Brain microvascular endothelial cell (primary cell): Measurements from ENCODE around the gene LRRC70.

Experiments used
- DNase-seq: peaks from one replicate; pipeline ENCODE4 v3.0.0-alpha.2; 2020
- H3K27ac ChIP-seq: fragments of 250-450 bp; sonication (Bioruptor Pico); 2 replicates; pipeline ENCODE4 v1.5.1; 2020; ENCODE audit warnings: mild to moderate bottlenecking, moderate library complexity
- H3K27me3 ChIP-seq: fragments of 250-450 bp; sonication (Bioruptor Pico); replicated peaks from 2 replicates; pipeline ENCODE4 v1.5.1; 2020; ENCODE audit warnings: mild to moderate bottlenecking
- H3K36me3 ChIP-seq: fragments of 250-450 bp; sonication (Bioruptor Pico); replicated peaks from 2 replicates; pipeline ENCODE4 v1.5.1; 2020; ENCODE audit warnings: mild to moderate bottlenecking
- H3K4me3 ChIP-seq: 2 replicates; pipeline ENCODE4 v1.5.1; 2011; ENCODE audit warnings: low read depth, mild to moderate bottlenecking, control low read depth, low read length, moderate library complexity
- in situ Hi-C: cut with HindIII; loops from 2 replicates; pipeline ENCODE4 v1.10.0; 2017; ENCODE audit warnings: low sequenced_read_pairs, low pct_ligation_motif_present
- TF ChIP-seq, protein P1 (sequence below): IDR thresholded peaks from 2 replicates; pipeline ENCODE4 v1.5.1; 2011; ENCODE audit warnings: low read depth, mild to moderate bottlenecking, moderate library complexity, low read length, control low read depth, inconsistent platforms; ENCODE audit errors: missing control alignments

LRRC70 gene

GRCh38 chr5:62608529-62609511 lies 30.2 kb downstream of the LRRC70 start:
- Histone ChIP-seq H3K27me3 (no peaks in the 10 kb centered on the region), H3K4me3 (no peak overlapping the region), H3K36me3 (no peaks in the 10 kb centered on the region), H3K27ac (no peak overlapping the region)
- no peak for DNase-seq
- TF ChIP-seq, protein P1, sequence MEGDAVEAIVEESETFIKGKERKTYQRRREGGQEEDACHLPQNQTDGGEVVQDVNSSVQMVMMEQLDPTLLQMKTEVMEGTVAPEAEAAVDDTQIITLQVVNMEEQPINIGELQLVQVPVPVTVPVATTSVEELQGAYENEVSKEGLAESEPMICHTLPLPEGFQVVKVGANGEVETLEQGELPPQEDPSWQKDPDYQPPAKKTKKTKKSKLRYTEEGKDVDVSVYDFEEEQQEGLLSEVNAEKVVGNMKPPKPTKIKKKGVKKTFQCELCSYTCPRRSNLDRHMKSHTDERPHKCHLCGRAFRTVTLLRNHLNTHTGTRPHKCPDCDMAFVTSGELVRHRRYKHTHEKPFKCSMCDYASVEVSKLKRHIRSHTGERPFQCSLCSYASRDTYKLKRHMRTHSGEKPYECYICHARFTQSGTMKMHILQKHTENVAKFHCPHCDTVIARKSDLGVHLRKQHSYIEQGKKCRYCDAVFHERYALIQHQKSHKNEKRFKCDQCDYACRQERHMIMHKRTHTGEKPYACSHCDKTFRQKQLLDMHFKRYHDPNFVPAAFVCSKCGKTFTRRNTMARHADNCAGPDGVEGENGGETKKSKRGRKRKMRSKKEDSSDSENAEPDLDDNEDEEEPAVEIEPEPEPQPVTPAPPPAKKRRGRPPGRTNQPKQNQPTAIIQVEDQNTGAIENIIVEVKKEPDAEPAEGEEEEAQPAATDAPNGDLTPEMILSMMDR, result no peak
- in situ Hi-C loops, result no loop called here

DNA sequence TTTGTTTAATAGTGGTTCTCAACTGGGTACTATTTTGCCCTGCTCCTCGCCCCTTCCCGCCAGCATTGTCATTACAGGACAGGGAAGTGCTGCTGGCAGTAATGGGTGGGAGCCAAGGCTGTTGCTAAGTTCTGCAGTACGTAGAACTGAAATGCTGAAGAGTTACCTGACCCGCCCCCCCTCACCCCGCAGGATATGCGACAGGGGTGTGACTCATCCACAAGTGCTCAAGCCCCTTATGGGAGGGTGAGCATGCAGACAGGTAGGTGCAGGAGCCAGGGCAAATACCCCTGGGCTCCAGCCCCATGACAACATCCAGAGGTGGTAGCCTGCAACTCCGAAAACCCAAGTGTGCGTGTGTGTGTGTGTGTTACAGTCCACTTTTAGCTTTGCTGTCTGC lies 35.7 kb downstream of the LRRC70 start:
- TF ChIP-seq, protein P1, result no peak
- in situ Hi-C loops, result no loop called here
- no peak for DNase-seq
- Histone ChIP-seq H3K4me3 (no peak overlapping the region), H3K27ac (no peak overlapping the region), H3K36me3 (no peaks in the 10 kb centered on the region), H3K27me3 (no peaks in the 10 kb centered on the region)

DNA sequence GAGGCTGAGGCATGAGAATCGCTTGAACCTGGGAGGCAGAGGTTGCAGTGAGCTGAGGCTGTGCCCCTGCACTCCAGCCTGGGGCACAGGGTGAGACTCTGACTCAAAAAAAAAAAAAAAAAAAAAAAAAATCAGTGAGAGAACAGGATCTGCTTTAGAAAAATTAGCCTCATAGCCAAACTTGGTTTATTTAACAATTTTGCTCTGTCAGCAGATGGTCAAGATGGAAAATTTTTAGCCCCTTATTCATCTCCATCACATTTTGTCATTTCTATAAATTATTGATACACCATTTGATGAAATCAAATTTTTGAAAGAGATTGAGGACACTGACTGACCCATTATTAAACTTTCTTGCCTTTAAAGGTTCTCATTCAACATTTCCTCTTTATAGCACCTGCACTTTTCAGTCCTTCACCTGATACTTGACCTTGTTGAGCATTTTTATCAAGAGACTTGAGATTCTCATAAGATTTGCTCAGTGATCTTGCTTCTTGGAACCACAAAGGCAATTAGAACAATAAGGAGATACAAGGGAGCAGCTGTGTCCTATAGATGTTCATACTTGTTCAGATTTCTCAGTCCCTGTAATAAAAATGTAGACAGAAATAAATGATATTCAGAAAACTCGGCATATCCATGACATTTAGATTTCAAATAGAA lies 38.1 kb downstream of the LRRC70 start:
- in situ Hi-C loops, result no loop called here
- no peak for DNase-seq
- TF ChIP-seq, protein P1, result no peak

DNA sequence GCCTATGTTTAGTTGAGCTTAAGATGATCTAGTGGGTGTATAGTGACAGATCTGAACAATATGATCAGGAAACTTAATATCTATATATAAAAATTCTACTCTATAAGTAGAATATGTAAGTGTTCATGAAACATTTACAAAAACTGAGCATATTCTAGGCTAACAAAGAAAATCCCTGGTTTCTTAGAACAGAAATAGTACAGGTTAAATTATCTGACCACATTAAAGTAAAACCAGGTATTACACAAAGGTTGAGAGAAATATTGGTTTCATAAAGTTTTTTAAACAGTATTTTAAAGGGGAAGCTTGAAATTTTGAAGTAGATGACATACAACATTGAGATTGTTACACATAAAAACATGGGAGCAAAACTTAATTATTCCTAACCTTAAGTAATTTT lies 39.3 kb downstream of the LRRC70 start:
- no peaks in the 10 kb centered on the region for H3K36me3 ChIP-seq
- H3K4me3 ChIP-seq, result no peak overlapping the region
- TF ChIP-seq, protein P1, result no peak
- no peaks in the 10 kb centered on the region for H3K27me3 ChIP-seq
- in situ Hi-C loops, result no loop called here
- no peak overlapping the region for H3K27ac ChIP-seq
- no peak for DNase-seq

More for the DNA sequence above, 38.1 kb downstream of the LRRC70 start:
- no peak overlapping the region for H3K27ac ChIP-seq
- no peaks in the 10 kb centered on the region for H3K36me3 ChIP-seq
- H3K4me3 ChIP-seq, result no peak overlapping the region
- no peaks in the 10 kb centered on the region for H3K27me3 ChIP-seq

GRCh38 chr5:62620761-62621160 lies 42.1 kb downstream of the LRRC70 start:
- no peak overlapping the region for H3K4me3 ChIP-seq
- no peaks in the 10 kb centered on the region for H3K36me3 ChIP-seq
- in situ Hi-C loops, result no loop called here
- H3K27ac ChIP-seq, result no peak overlapping the region
- H3K27me3 ChIP-seq, result no peaks in the 10 kb centered on the region
- TF ChIP-seq, protein P1, result no peak
- no peak for DNase-seq
